ENCODE measurements around the gene AMIGO1. TPM values are rescaled to one million over a fixed set of nuclear protein-coding genes. Genes with fewer than 3 reads are reported as not detected.

The AMIGO1 gene
- total and polyA plus RNA-seq, 10 of the 15 experiments (the other 5 are each of a cell fraction or from before 2014, with no cell fraction given) = 0.02 to 0.28 (median 0.08) TPM; not detected in 1

GRCh38 chr1:109527098-109527811, 17.7 kb upstream of the AMIGO1 start (continued):
- TF ChIP-seq BCLAF1 (IDR thresholded peaks at IDR 0.05) (no peak), MEF2B (IDR thresholded peaks at IDR 0.05; ENCODE audit: partially characterized antibody, poor library complexity, severe bottlenecking) (peak; percentile 68), ATF7 (IDR thresholded peaks at IDR 0.05; ENCODE audit: low read depth) (peak; percentile 65), BMI1 (IDR thresholded peaks at IDR 0.05; ENCODE audit: borderline replicate concordance) (no peak), HSF1 (IDR thresholded peaks at IDR 0.05; ENCODE audit: low read depth, low read length) (no peak), ZBTB4 (CRISPR knock-in tag; IDR thresholded peaks at IDR 0.05) (no peak), STAT1 (conservative IDR thresholded peaks at IDR 0.05) (no peak), RB1 (IDR thresholded peaks at IDR 0.05; ENCODE audit: borderline replicate concordance) (no peak), MEF2A (IDR thresholded peaks at IDR 0.05; ENCODE audit: insufficient read depth, low read depth, low read length) (0 out of 2 replicates have a peak, but pooled peaks have one; percentile 29), FOS (IDR thresholded peaks at IDR 0.05; ENCODE audit: borderline replicate concordance, extremely low read depth, insufficient read length) (no peak), HDGF (IDR thresholded peaks at IDR 0.05) (no peak), CBFB (IDR thresholded peaks at IDR 0.05; ENCODE audit: low read depth) (no peak), ZBED1 (IDR thresholded peaks at IDR 0.05; ENCODE audit: borderline replicate concordance) (no peak)
- TF ChIP-seq, protein P1, sequence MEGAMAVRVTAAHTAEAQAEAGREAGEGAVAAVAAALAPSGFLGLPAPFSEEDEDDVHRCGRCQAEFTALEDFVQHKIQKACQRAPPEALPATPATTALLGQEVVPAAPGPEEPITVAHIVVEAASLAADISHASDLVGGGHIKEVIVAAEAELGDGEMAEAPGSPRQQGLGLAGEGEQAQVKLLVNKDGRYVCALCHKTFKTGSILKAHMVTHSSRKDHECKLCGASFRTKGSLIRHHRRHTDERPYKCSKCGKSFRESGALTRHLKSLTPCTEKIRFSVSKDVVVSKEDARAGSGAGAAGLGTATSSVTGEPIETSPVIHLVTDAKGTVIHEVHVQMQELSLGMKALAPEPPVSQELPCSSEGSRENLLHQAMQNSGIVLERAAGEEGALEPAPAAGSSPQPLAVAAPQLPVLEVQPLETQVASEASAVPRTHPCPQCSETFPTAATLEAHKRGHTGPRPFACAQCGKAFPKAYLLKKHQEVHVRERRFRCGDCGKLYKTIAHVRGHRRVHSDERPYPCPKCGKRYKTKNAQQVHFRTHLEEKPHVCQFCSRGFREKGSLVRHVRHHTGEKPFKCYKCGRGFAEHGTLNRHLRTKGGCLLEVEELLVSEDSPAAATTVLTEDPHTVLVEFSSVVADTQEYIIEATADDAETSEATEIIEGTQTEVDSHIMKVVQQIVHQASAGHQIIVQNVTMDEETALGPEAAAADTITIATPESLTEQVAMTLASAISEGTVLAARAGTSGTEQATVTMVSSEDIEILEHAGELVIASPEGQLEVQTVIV (IDR thresholded peaks at IDR 0.05; ENCODE audit: borderline replicate concordance, partially characterized antibody) = no peak
- TF ChIP-seq, protein P2, sequence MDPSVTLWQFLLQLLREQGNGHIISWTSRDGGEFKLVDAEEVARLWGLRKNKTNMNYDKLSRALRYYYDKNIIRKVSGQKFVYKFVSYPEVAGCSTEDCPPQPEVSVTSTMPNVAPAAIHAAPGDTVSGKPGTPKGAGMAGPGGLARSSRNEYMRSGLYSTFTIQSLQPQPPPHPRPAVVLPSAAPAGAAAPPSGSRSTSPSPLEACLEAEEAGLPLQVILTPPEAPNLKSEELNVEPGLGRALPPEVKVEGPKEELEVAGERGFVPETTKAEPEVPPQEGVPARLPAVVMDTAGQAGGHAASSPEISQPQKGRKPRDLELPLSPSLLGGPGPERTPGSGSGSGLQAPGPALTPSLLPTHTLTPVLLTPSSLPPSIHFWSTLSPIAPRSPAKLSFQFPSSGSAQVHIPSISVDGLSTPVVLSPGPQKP (IDR thresholded peaks at IDR 0.05; ENCODE audit: low read depth, low read length) = no peak
- TF ChIP-seq, protein P3, sequence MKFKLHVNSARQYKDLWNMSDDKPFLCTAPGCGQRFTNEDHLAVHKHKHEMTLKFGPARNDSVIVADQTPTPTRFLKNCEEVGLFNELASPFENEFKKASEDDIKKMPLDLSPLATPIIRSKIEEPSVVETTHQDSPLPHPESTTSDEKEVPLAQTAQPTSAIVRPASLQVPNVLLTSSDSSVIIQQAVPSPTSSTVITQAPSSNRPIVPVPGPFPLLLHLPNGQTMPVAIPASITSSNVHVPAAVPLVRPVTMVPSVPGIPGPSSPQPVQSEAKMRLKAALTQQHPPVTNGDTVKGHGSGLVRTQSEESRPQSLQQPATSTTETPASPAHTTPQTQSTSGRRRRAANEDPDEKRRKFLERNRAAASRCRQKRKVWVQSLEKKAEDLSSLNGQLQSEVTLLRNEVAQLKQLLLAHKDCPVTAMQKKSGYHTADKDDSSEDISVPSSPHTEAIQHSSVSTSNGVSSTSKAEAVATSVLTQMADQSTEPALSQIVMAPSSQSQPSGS (IDR thresholded peaks at IDR 0.05; ENCODE audit: low read length) = no peak
